CD4-positive, alpha-beta T cell (primary cell): Measurements from ENCODE around the gene KCNAB3. TPM values are rescaled to one million over a fixed set of nuclear protein-coding genes. Genes with fewer than 3 reads are reported as not detected.
A peak's percentile ranks its signal among the peaks of the same experiment; 100 is the strongest.

ENCODE experiments used
- ATAC-seq: fragments of 200-7000 bp; cut with Tn5 transposase; one replicate; pipeline ENCODE4 v1.10.0; 2022; ENCODE audit warnings: mild to moderate bottlenecking; ENCODE audit not compliant: poor library complexity
- CTCF ChIA-PET: fragments of 350-600 bp; sonication (Branson Sonifier 250); formaldehyde crosslinking; loops from one replicate; lab custom pipeline; 2021; ENCODE audit warnings: antibody characterized with exemption, inconsistent platforms; lab: Charles Lee
- POLR2A ChIA-PET: fragments of 350-600 bp; sonication (Branson Sonifier 250); formaldehyde crosslinking; loops from one replicate; lab custom pipeline; 2021; ENCODE audit warnings: antibody characterized with exemption, inconsistent platforms; lab: Charles Lee
- DNase-seq, 14 experiments: peaks; one replicate each; pipeline ENCODE4 v3.0.0-alpha.2; 2013 to 2020; ENCODE audit warnings: mixed read lengths in 2 of 14
- H3K27ac ChIP-seq, 2 donors: one replicate each; pipeline versions ENCODE4 v1.5.1 to v1.7.0; 2013; ENCODE audit warnings: low read length in 2 of 2, low read depth in 1 of 2, mild to moderate bottlenecking in 1 of 2
- H3K27me3 ChIP-seq, 2 experiments: 1 replicate in 1 of 2; 2 replicates in 1 of 2; pipeline versions ENCODE4 v1.6.1 to v1.7.0; 2013; ENCODE audit warnings: low read length in 2 of 2, control low read depth in 1 of 2, mild to moderate bottlenecking in 1 of 2, moderate library complexity in 1 of 2; ENCODE audit not compliant: insufficient read depth in 2 of 2, control insufficient read depth in 1 of 2
- H3K36me3 ChIP-seq: one replicate; pipeline ENCODE4 v1.6.1; 2013; ENCODE audit warnings: low read length, control low read depth; ENCODE audit not compliant: insufficient read depth
- H3K4me1 ChIP-seq: one replicate; pipeline ENCODE4 v1.6.1; 2013; ENCODE audit warnings: low read length, control low read depth; ENCODE audit not compliant: insufficient read depth
- H3K4me3 ChIP-seq: one replicate; pipeline ENCODE4 v1.5.1; 2013; ENCODE audit warnings: mild to moderate bottlenecking, low read length, moderate library complexity
- H3K9me3 ChIP-seq, 2 experiments: 1 replicate in 1 of 2; 2 replicates in 1 of 2; pipeline versions ENCODE4 v1.6.1 to v1.7.0; 2013; ENCODE audit warnings: low read length in 2 of 2, mild to moderate bottlenecking in 2 of 2, control low read depth in 1 of 2, moderate library complexity in 1 of 2; ENCODE audit not compliant: control insufficient read depth in 1 of 2, insufficient read depth in 1 of 2
- H3K27ac Mint-ChIP-seq: one replicate; pipeline ENCODE4 v1.8.0; 2020; ENCODE audit warnings: mixed read lengths
- H3K27me3 Mint-ChIP-seq: one replicate; pipeline ENCODE4 v1.8.0; 2021; ENCODE audit warnings: mixed read lengths
- H3K36me3 Mint-ChIP-seq: one replicate; pipeline ENCODE4 v1.8.0; 2021; ENCODE audit warnings: low read depth, mixed read lengths
- H3K4me1 Mint-ChIP-seq: one replicate; pipeline ENCODE4 v1.8.0; 2021; ENCODE audit warnings: low read depth, mixed read lengths
- H3K4me3 Mint-ChIP-seq: one replicate; pipeline ENCODE4 v1.8.0; 2020; ENCODE audit warnings: mild to moderate bottlenecking, mixed read lengths
- H3K9me3 Mint-ChIP-seq: one replicate; pipeline ENCODE4 v1.8.0; 2020; ENCODE audit warnings: mixed read lengths
- intact Hi-C, 2 experiments: fragments of 100-400 bp; cut with DNase I in 1 of 2; cut with micrococcal nuclease in 1 of 2; formaldehyde crosslinking; loops; one replicate each; pipeline versions ENCODE4 v1.15.1 to v1.9.0; 2023 to 2025; cut with DNase I, micrococcal nuclease
- total RNA-seq, 174 experiments: library from RNA in 2 of 174; stranded (reverse) in 2 of 174; gene quantifications; one replicate each; pipeline ENCODE4 v1.2.3 and lab custom pipeline; 2021 to 2026
- TF ChIP-seq, protein P1 (sequence below): fragments of 200-600 bp; IDR thresholded peaks from one replicate; pipeline ENCODE4 v1.8.0; 2022; ENCODE audit warnings: antibody characterized with exemption, mild to moderate bottlenecking

The KCNAB3 gene
- total RNA-seq, 2 experiments from 2014 or later: 7.1 to 8.2 TPM

DNA sequence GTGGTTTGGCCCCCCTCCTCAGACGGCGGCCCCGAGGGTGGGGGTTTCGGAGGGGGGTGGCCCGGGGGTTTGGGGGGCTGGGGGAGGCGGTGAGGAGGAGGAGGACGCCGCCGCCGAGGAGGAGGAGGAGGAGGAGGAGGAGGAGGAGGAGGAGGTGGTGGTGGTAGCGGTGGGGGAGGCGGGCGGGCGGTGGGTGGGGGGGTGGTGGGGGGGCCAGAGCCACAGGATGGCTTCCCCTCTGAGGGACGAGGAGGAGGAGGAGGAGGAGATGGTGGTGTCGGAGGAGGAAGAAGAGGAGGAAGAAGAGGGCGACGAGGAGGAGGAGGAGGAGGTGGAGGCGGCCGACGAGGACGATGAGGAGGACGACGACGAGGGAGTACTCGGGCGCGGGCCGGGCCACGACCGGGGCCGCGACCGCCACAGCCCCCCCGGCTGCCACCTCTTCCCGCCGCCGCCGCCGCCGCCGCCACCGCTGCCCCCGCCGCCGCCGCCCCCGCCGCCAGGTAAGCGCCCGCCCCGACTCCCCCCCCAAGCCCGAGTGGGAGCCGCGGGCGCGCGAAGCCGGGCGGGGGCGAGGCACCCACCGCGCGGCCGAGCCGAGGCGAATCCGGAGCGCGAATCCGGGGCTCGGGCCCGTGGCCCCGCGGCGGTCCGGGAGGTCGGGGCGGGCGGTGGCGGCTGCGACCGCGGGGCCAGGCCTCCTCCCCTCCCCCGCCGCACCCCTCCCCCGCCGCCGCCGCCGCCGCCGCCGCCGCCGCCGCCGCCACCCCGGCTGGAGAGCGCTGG is 44.9 kb downstream of the KCNAB3 start:
- peaks cover 72% of the 10 kb centered on the region for H3K4me1 ChIP-seq
- POLR2A ChIA-PET: interaction anchor here (0.6 to 2.3 kb wide), 6 partner anchors 16 to 273 kb away, joined by 3 to 13 read pairs (median 6); partner anchors contain the start of genes CNTROB, NAA38, TP53 and TRAPPC1
- H3K36me3 Mint-ChIP-seq: peaks cover 4% of the 10 kb centered on the region

DNA sequence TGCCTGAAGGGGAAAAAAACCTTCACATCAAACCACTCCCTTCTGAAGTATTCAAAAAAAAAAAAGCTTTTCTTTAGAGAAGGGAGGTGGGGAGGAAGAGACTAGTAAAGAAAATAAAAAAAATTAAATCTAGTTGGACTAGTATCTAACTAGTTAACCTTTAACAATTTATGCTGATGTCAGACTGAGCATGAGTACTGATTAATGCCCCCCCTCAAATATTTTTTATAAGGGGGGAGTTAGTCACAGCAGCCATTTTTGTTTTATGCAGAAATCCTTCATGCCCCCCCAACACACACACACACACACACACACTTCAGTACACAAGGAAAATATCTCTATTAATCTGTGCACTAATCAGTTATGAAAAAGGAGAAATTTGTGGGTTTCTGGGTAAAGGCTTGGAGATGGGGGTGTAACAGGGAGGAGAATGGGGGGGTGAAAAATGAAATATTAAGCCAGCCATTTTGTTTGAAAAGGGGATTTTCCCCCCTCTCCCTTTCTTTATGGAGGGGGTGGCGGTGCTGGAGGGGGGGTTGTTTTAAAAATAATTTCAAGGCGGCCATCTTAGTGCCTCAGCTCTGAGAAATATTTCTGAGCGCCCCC is 45.8 kb downstream of the KCNAB3 start:
- Histone ChIP-seq H3K27me3 (no peaks in the 10 kb centered on the region), H3K9me3 (no peaks in the 10 kb centered on the region), H3K4me1 (peaks cover 66% of the 10 kb centered on the region), H3K4me3 (peak overlapping the region; percentile 53), H3K36me3 (peaks cover 21% of the 10 kb centered on the region), H3K27ac (peak overlapping the region; percentile 33 to 59)
- intact Hi-C loops: no loop called here
- Mint-ChIP-seq H3K27ac (no peak overlapping the region), H3K9me3 (no peaks in the 10 kb centered on the region), H3K36me3 (peaks cover 4% of the 10 kb centered on the region), H3K4me3 (peak overlapping the region; percentile 89), H3K4me1 (peaks cover 6% of the 10 kb centered on the region), H3K27me3 (no peaks in the 10 kb centered on the region)
- TF ChIP-seq, protein P1, sequence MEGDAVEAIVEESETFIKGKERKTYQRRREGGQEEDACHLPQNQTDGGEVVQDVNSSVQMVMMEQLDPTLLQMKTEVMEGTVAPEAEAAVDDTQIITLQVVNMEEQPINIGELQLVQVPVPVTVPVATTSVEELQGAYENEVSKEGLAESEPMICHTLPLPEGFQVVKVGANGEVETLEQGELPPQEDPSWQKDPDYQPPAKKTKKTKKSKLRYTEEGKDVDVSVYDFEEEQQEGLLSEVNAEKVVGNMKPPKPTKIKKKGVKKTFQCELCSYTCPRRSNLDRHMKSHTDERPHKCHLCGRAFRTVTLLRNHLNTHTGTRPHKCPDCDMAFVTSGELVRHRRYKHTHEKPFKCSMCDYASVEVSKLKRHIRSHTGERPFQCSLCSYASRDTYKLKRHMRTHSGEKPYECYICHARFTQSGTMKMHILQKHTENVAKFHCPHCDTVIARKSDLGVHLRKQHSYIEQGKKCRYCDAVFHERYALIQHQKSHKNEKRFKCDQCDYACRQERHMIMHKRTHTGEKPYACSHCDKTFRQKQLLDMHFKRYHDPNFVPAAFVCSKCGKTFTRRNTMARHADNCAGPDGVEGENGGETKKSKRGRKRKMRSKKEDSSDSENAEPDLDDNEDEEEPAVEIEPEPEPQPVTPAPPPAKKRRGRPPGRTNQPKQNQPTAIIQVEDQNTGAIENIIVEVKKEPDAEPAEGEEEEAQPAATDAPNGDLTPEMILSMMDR: no peak
- ChIA-PET POLR2A (interaction anchor here (1.0 to 2.3 kb wide), 5 partner anchors 15 to 197 kb away, joined by 4 to 13 read pairs (median 4); partner anchors contain the start of genes NAA38 and TP53), CTCF (interaction anchor here (0.9 to 1.7 kb wide), 2 partner anchors 26 to 323 kb away, joined by 3 read pairs; partner anchors contain the start of genes CYB5D1 and NAA38)
- ATAC-seq (peak; percentile 2), DNase-seq (peak in 8 of 14 experiments; percentile 17 to 84 (median 34))

More for the DNA sequence above, 44.9 kb downstream of the KCNAB3 start:
- Histone ChIP-seq H3K36me3 (peaks cover 19% of the 10 kb centered on the region), H3K27ac (peak overlapping the region in 1 of 2 donors; percentile 96), H3K4me3 (peak overlapping the region; percentile 98), H3K27me3 (no peaks in the 10 kb centered on the region), H3K9me3 (no peaks in the 10 kb centered on the region)
- no peaks in the 10 kb centered on the region for H3K27me3 Mint-ChIP-seq
- H3K4me1 Mint-ChIP-seq: peaks cover 6% of the 10 kb centered on the region
- DNase-seq: peak in 13 of 14 experiments; percentile 16 to 68 (median 34)
- intact Hi-C loops: loop anchor here in 1 of 2 experiments (5.0 kb wide), 1 partner anchor 48 kb away; the partner anchor contains the start of genes CNTROB and TRAPPC1
- H3K27ac Mint-ChIP-seq: no peak overlapping the region
- H3K9me3 Mint-ChIP-seq: no peaks in the 10 kb centered on the region
- H3K4me3 Mint-ChIP-seq: peak overlapping the region; percentile 74
- ATAC-seq: no peak
- TF ChIP-seq, protein P1: no peak
- CTCF ChIA-PET: interaction anchor here (1.0 kb wide), 1 partner anchor 49 kb away, joined by 3 read pairs; no protein-coding TSS in a partner anchor

DNA sequence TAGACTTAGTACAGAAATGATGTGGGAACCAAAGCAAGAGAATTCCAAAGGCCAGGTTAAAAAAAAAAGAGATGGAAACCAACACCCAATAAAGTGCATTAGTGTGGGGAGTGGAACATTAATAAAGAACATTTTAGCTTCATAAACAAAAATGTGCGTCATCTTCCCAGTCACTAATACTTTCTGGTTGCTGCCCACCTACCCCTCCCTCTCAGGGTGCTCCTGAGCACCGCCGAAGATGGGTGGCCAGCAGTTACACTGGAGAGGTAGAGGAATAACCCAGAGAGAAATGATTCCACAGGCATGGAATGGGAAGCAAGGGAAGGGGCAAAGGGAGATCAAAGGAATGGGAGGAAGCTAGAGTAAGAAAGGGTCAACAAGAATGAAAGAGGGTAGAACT is 47.0 kb downstream of the KCNAB3 start:
- TF ChIP-seq, protein P1: no peak
- H3K4me3 ChIP-seq: no peak overlapping the region
- ATAC-seq: no peak
- peaks cover 21% of the 10 kb centered on the region for H3K36me3 ChIP-seq
- peaks cover 53% of the 10 kb centered on the region for H3K4me1 ChIP-seq
- no peaks in the 10 kb centered on the region for H3K9me3 ChIP-seq
- intact Hi-C loops: no loop called here
- no peaks in the 10 kb centered on the region for H3K27me3 Mint-ChIP-seq
- H3K4me1 Mint-ChIP-seq: peaks cover 6% of the 10 kb centered on the region
- H3K36me3 Mint-ChIP-seq: peaks cover 4% of the 10 kb centered on the region
- no peaks in the 10 kb centered on the region for H3K27me3 ChIP-seq
- H3K4me3 Mint-ChIP-seq: no peak overlapping the region
- H3K27ac ChIP-seq: peak overlapping the region in 1 of 2 donors; percentile 41
- no peak for DNase-seq
- ChIA-PET CTCF (interaction anchor here (0.6 to 1.7 kb wide), 2 partner anchors 21 to 25 kb away, joined by 3 to 5 read pairs; partner anchors contain the start of genes CYB5D1 and NAA38), POLR2A (interaction anchor here (0.6 to 2.3 kb wide), 6 partner anchors 14 to 196 kb away, joined by 3 to 13 read pairs (median 4); partner anchors contain the start of genes NAA38, RNF227 and TP53)
- no peaks in the 10 kb centered on the region for H3K9me3 Mint-ChIP-seq
- no peak overlapping the region for H3K27ac Mint-ChIP-seq
